CD4-positive, alpha-beta T cell treated with Interleukin-15 for 1 hour (primary cell): ENCODE measurements around the gene ZBP1.
"Not testable (repeated sequence)": the region's sequence is repeated elsewhere in the genome, so short reads cannot be mapped to it uniquely, and the experiment has no call there.

ENCODE experiments used
- DNase-seq: peaks from one replicate; pipeline ENCODE4 v3.0.0-alpha.2; 2020

ZBP1 gene

DNA sequence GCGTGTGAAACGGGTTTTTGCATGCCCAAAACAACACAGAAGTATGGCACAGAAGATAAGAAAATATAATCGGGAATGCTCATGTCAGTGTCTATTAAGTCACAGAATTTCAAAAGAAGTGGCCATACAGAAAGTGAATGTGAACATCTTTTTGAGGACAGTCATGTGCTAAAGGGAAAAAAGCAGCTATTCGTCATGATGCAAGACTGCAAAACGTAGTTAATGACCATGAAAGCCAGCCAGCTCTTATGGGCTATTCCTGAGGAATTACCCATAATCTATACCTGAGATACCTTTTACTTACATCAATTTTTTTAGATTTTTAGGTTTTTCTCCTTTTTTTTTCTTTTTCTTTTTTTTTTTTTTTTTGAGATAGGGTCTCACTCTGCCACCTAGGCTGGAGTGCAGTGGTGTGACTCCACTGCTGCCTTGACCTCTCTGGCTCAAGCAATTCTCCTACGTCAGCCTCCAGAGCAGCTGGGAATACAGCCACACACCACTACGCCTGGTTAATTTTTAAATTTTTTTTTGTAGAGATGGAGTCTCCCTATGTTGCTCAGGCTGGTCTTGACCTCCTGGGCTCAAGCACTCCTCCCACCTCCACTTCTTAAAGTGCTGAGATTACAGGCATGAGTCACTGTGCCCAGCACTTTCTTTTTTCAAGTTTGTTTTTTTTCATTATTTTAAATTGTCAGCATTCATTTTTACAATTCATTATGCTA lies 18.1 kb upstream of the ZBP1 start:
- no peak for DNase-seq

DNA sequence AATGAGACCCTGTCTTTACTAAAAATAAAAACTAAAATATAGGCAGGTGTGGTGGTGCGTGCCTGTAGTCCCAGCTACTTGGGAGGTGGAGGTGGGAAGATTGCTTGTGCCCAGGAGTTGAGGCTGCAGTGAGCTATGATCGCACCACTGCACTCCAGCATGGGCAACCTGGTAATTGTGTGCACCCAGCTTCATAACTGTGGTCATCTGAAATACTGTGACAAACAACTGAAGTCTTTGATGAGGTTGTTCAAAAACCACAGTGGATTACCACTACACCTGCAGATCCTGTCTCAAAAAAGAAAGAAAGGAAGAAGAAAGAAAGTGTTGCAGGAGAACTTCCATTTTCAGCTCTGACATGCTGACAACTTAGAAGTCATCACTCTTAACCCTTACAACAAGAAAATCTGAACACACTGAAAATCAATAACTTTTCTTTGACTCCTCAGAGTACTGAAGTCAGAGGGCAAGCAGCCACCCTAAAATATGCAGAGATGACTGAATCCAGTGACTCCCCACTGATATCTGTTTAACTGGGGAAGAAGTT lies 13.8 kb upstream of the ZBP1 start:
- DNase-seq, result no peak

DNA sequence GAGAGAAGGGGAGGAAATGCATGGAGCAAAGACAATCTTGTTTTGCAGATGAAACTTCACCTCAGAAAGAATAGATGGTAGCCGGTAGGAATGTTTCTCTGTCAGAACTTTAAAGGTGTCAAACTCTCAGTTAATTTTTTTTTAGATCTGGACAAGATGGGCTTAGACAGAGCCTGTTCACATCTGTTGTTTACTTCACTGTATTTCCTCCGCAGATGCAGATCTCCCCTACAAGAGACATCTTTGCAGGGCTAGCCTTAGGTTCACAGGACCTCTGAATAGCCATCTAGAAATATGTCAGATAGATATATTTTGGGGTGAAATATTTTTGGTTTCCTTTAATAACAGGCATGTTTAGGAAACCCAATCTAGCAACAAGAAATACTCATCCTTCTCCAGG lies 12.1 kb upstream of the ZBP1 start:
- DNase-seq, result no peak

DNA sequence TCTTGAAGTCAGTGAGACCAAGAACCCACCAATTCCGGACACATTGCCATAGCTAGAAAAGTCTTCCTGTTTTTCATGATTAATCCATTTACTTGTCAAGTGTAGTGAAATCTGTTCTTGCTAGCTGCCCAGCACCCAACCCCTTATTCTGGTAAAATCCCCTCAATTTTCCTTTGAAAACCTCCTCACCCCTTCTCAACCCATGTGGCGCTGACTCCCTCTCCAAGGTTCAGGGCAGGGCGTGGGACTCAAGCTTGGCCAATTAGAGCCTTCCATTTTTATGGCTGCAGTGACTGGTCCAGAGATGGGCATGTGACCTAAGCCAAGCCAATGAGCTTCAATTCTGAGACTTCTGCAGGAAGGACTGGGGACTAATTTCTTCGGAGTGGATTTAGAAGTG lies 9.8 kb upstream of the ZBP1 start:
- DNase-seq, result peak; percentile 55

DNA sequence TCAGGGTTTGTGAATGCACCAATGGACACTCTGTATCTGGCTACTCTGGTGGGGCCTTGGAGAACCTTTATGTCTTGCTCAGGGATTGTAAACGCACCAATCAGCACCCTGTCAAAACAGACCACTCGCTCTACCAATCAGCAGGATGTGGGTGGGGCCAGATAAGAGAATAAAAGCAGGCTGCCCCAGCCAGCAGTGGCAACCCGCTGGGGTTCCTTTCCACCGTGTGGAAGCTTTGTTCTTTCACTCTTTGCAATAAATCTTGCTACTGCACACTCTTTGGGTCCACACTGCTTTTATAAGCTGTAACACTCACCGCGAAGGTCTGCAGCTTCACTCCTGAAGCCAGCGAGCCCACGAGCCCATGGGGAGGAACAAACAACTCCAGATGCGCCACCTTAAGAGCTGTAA lies 9.3 kb upstream of the ZBP1 start:
- peak; percentile 60 for DNase-seq

DNA sequence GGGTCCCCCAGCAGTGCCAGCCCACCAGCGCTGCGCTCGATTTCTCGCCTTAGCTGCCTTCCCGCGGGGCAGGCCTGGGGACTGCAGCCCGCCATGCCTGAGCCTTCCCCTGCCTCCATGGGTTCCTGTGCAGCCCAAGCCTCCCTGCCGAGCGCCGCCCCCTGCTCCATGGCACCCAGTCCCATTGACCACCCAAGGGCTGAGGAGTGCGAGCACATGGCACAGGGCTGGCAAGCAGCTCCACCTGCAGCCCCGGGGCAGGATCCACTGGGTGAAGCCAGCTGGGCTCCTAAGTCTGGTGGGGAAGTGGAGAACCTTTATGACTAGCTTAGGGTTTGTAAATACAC lies 8.7 kb upstream of the ZBP1 start:
- not testable (repeated sequence) for DNase-seq

DNA sequence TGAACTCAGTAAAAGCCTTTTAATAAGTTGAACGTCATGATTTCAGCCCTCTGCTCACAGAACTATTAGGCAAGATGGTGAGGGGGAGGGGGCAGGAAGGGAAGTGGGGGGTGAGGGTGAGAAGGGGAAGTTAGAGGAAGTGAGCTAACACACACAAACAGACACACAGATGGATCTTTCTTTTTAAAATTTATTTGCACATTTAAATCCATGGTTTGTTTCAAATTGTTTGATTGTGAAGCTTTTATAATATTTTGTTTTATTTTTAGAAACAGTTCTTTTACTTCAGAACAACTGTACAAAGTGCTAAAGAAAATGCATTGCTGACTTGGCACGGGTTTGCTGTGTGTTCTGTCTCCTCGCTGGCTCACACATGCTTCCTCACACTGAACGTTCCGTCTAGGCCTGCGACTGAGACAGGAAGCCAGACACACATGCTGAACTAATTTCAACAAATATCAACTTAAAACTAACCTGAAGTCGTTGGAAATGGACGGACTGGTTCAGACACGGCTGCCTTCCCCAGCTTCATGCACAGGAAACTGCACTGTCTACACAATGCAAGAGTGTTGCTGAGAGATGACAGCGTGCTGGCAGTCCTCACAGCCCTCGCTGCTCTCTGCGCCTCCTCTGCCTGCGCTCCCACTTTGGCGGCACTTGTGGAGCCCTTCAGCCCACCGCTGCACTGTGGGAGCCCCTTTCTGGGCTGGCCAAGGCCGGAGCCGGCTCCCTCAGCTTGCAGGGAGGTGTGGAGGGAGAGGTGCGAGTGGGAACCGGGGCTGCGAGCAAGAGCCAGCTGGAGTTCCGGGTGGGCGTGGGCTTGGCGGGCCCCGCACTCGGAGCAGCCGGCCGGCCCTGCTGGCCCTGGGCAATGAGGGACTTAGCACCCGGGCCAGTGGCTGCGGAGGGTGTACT lies 8.1 kb upstream of the ZBP1 start:
- DNase-seq, result peak; percentile 74

DNA sequence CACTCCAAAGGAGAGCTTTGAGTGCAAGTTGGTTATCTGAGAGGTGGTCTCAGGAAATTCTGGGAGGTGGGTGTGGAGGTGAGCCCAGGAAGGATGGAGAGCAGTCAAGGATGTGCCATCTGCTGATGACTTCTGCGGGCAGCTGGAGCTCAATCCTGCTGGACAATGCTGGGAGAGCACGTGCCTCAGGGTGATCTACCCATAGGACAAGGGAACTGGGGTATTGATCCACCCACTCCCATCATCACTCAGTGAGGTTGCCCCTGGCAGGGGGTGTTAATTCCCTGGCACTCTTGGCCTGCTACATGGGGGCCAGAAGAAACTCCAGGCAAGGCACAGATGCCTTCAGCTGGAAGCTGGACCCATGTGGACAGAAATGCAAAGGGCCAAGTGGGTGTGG lies 7.1 kb upstream of the ZBP1 start:
- no peak for DNase-seq

DNA sequence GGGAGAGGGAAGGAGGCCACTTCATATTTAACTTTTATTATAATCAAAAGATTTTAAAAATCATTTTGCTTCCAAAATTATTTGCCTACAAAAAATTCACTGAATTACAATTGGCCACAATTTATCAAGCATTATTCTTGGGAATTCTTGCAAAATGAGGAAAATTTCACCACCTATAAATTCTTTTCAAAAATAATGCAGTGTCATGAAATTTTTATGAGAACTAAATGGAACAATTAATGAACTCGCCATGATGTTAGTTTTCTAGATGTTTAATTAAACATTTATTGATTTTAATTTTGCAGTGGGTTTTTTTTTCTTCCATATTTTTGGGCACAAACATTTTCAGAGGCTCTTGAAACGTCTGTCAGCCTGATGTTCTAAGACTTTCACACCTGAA lies 5.8 kb upstream of the ZBP1 start:
- DNase-seq, result no peak

DNA sequence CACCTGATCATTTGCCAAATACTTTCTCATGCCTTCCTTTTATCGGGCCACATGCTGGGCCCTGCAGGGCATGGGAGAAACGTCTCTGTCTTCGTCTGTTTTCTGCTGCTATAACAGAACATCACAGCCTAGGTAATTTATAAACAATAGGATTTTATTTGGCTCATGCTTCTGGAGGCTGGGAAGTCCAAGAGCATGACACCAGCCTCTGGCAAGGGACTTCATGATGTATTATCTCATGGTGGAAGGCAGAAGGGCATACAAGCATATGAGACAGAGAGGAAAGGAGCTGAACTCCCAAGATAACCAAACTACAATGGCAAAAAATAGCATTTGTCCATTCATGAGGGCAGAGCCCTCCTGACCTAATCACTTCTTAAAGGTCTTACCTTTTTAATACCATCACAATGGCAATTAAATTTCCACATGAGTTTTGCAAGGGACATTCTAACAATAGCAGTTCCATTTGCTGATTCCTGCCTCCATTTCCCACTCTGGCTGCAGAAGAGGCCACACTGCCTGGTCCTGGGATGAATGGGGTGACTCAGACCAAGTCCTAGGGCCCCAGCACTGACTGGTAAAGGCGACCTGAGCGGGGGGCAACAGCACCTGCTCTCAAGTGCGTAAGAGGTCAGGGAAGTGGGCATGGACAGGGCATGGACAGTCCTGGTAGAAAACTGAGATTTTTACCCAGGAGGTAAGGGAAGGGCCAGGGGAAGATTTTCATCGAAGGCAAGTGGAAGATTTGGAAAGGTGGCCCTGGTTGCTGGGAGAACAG lies 5.1 kb upstream of the ZBP1 start:
- DNase-seq, result no peak

DNA sequence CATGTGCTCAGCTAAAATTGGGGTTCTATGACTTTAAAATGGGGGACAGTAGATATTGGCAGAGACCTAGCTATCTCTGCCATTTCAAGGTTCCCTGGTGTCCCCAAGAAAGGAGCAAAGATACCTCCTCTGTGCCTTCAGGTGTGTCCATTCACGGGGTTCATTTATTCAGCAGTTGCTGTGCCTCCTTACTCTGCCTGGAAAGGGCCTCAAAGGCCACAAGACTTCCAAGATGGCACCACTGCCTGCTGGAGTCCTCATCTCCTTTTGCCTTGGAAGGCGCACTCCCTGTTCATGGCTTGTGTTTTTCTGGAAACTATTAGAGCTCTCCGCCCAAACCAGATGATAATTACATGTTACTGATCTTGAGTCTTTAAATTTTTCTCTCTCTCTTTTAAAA lies 3.9 kb upstream of the ZBP1 start:
- DNase-seq, result no peak

DNA sequence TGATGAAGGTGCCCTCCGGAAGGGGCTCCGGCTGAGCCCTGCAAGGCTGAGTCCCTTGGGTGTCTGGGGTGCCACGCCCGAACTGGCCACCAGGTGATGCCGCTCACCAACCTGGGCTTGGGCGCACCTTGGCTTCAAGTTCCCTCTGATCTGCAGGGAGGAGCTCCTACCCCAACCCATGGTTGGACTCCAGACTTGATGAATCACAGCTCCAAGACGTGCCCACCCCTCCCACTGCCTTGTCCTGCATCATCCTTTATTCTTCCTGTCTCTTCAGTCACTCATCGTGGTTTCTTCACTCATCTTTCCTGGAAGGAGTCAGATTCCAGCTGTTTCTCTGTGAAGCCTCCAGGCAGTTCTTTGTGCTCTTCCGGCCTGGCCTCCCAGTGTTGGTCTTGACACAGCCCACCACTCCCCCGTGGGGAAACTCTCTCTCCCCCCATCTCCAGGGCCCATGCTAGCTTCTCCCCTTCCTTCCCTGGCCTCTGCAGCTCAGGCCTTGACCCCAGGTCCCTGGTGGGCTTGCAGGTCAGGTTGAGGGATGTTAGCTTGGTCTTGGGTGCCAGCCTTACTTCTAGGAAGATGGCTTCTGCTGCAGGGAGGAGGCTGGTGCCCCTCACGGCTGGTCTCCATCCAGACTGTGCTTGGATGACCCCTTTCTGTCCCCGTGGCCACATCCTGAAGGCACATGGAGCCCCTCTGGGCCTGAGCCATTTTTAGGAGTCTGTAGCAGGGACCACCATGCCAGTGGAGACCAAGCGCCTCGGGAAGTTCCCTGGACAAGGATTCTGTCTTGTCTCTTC lies 2.6 kb upstream of the ZBP1 start:
- peak; percentile 67 for DNase-seq

DNA sequence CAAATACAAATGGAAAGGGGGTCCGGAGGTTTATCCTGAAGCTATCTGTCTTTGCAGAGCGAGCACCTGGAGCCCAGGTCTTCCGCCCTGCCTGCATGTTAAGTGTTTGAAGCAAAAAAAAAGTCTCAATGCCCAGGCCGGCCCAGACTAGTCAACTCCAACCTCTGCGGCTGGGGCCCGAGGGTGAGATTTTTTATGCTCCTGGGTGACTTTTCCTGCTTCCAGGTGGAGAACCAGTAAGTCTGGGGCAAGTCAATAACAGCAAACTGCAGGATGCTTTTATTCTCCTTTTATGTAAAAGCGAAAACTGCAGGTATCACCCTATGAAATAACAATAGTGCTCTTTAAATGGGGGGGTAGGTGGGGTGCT lies 2.0 kb upstream of the ZBP1 start:
- no peak for DNase-seq

DNA sequence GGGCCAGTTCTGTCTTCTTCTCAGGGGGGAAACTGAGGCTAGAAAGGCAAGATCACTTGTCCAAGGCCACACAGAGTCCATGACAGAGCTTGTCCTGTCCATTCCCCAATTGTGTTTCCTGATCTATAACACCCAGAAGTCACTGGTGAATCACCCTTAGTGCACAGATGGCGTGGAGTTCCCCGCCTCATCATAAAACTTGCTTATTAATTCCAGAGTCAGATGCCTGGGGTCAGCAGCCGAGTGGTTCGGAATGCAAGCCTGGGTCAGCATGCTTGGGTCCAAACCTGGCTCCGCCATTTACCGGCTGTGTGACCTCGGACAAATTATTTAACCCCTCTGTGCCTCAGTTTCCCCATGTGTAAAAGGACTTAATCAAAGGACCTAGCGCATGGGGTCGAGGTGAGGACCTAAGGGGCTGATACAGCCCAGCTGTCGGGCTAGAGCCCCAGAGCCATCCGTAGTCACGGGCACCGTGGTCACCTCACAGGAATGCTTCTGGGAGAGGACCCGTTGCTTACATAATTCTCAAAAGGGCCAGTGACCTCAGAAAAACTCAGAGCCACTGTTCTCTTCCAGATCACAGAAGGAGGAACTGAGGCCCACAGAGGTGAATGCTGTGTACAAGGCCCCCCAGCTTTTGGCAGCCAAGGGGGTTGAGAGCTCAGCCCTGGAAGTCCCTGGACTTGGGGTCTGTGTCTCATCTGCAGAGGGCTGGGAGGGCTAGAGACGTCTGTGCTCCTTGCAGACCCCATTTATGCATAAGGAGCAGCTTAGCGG lies 1.4 kb upstream of the ZBP1 start:
- no peak for DNase-seq

DNA sequence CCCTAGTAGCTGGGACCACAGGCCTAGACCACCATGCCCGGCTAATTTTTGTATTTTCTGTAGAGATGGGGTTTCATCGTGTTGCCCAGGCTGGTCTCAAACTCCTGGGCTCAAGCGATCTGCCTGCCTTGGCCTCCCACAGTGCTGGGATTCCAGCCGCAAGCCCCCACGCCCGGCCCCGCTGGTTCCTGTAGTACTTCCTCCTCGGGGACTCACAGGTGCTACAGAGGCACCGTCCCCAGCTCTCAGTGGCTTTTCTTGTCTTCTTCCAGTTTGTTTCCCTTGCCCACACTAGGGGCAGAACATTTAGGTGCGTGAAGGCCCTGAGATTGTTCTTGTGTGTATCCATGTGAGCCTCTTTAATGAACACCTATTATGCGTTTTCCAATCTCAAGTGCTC lies 773 bp upstream of the ZBP1 start:
- peak; percentile 36 for DNase-seq

DNA sequence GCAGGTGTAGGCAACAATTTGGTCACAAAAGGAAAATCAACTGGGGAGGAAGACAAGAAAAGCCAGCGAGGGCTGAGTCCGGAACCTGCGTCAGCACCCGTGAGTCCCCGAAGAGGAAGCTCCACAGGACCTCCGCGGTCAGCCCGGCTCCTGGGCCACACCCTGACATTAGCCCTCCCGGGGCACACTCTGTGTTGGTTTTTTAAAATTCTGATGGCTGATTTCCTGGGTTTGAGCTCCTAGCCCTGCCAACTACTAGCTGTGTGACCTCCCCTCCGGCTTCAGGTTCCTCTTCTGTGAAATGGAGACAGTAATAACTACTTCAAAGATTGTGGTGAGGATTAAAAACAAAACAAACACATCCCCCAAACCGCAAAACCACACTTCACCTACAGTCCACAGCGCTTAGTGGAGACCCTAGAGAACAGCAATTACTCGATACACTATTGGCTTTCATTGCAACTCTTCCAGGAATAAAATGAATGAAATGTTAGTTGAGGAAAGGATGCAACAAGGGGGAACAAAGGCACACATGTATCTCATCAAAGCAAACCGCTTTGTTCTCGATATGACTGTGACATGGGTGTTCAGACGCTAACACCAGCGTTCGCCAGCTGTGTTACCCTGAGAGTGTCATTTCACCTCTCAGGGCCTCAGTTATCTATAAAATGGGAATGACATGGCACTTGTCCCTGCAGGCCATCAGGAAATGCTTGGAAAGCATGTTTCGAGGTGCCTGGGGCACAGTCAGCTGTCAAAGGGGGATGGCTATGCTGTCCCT lies 985 bp downstream of the ZBP1 start:
- peak; percentile 85 for DNase-seq

DNA sequence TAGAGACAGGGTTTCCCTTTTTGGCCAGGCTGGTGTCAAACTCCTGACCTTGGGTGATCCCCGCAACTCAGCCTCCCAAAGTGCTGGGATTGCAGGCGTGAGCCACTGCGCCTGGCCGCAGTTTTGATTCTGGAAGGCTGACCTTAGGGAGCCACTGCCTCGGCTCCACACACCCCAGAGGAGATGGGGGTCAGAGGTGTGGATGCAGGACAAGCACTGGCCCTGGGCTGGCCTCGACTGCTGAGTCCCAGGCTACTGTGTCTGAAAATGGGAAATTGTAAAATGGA lies 1.5 kb downstream of the ZBP1 start:
- no peak for DNase-seq

DNA sequence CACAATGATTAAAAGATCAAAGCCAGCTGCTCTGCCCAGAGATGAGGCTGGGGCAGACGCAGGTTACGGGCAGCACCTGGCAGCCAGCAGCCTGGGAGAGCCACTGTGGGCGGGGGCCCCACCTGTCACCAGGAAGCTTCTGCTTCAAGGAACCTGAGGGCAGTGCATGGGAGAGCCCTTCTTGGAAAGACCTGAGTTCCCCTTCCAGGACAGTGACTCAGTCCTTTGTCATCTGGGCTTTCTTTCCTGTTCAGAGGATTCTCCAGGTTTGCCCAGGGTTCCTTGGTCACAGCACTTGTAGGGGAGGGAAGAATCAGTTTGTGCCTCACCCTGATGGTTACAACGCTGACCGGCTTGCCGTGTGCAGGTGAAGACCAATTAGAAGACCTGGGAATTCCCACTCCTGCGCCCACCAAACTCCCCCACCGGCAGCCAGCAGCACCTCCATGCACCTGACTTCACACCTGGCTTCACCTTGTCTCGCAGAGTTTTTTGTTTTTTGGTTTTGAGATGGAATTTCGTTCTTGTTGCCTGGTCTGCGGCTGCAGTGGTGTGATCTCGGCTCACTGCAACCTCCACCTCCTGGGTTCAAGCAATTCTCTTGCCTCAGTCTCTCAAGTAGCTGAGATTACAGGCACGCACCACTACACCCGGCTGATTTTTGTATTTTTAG lies 2.0 kb downstream of the ZBP1 start:
- peak; percentile 58 for DNase-seq

DNA sequence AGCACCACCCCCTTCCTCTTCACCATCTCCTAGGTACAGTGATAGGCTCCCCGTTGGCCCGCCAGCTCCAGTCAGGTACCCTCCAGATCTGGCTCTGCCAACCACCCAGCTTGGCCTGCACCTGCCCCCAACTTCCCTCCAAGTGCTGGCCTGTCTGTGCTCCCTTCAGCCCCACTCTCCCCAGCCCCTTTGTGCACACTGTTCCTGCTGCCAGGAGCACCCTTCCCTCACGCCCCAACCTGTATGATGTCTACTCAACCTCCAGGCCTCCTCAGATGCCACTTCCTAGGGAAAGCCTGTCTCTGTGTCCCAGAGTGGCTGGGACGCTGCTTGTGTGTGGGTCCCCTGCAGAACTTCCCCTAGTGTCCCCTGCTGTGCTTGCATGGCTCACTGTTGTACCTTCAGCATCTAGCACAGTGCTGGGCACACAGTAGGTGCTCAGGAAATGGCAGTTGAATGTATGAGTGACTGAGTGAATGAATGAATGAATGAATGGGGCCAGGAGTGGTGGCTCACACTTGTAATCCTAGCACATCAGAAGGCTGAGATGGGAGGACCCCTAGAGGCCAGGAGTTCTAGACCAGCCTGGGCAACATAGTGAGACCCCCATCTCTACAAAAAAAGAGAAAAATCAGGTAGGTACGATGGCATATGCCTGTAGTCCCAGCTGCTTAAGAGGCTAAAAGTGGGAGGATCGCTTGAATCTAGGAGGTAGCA lies 3.0 kb downstream of the ZBP1 start:
- no peak for DNase-seq
